ENCODE data around the gene RETSAT.

DNA sequence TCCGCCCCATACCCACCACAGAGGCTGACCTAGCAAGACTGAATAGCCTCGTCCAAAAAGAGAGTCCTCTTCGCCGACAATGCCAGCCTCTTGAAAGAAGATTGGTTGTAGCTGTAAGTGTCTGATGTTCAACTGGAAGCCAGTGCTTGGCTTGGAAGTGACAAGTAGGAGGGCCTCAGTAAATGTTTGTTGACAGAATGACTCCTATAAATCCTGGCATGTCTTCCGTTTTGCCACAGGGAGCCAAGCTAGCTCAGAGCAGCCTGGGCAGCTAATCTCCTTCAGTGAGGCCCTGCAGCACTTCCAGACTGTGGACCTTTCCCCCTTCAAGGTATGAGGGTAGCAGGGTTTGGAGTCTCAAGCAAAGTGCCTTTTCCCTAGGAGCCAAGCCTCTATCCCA lies 15.2 kb upstream of the RETSAT start:
- TF ChIP-seq, protein P1, sequence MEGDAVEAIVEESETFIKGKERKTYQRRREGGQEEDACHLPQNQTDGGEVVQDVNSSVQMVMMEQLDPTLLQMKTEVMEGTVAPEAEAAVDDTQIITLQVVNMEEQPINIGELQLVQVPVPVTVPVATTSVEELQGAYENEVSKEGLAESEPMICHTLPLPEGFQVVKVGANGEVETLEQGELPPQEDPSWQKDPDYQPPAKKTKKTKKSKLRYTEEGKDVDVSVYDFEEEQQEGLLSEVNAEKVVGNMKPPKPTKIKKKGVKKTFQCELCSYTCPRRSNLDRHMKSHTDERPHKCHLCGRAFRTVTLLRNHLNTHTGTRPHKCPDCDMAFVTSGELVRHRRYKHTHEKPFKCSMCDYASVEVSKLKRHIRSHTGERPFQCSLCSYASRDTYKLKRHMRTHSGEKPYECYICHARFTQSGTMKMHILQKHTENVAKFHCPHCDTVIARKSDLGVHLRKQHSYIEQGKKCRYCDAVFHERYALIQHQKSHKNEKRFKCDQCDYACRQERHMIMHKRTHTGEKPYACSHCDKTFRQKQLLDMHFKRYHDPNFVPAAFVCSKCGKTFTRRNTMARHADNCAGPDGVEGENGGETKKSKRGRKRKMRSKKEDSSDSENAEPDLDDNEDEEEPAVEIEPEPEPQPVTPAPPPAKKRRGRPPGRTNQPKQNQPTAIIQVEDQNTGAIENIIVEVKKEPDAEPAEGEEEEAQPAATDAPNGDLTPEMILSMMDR (conservative IDR thresholded peaks at IDR 0.05): no peak
- no peak for TF ChIP-seq ZFX (IDR thresholded peaks at IDR 0.05)

Data from C4-2B (cell line).